Left lobe of liver (tissue), 2 donors: Measurements from ENCODE around the gene XCR1. TPM values are rescaled to one million over a fixed set of nuclear protein-coding genes. Genes with fewer than 3 reads are reported as not detected.
"Not testable (repeated sequence)": the region's sequence is repeated elsewhere in the genome, so short reads cannot be mapped to it uniquely, and the experiment has no call there.

ENCODE experiments used
- ATAC-seq: fragments of 200-7000 bp; cut with Tn5 transposase; one replicate; pipeline ENCODE4 v1.9.1; 2020; ENCODE audit warnings: mild to moderate bottlenecking, moderate library complexity
- DNase-seq: peaks from one replicate; pipeline ENCODE4 v3.0.0-alpha.2; 2020; ENCODE audit warnings: low spot score
- total RNA-seq: library from RNA; stranded (reverse); gene quantifications from one replicate; pipeline ENCODE4 v1.2.1, GENCODE V29; 2021
- donor health status: DM: no; HTN: no; CAD: no; lungs with moderate emphysema.
- donor health status: DM: no; HTN: yes; CAD: no.

Gene XCR1, protein sequence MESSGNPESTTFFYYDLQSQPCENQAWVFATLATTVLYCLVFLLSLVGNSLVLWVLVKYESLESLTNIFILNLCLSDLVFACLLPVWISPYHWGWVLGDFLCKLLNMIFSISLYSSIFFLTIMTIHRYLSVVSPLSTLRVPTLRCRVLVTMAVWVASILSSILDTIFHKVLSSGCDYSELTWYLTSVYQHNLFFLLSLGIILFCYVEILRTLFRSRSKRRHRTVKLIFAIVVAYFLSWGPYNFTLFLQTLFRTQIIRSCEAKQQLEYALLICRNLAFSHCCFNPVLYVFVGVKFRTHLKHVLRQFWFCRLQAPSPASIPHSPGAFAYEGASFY
- not detected for total RNA-seq

DNA sequence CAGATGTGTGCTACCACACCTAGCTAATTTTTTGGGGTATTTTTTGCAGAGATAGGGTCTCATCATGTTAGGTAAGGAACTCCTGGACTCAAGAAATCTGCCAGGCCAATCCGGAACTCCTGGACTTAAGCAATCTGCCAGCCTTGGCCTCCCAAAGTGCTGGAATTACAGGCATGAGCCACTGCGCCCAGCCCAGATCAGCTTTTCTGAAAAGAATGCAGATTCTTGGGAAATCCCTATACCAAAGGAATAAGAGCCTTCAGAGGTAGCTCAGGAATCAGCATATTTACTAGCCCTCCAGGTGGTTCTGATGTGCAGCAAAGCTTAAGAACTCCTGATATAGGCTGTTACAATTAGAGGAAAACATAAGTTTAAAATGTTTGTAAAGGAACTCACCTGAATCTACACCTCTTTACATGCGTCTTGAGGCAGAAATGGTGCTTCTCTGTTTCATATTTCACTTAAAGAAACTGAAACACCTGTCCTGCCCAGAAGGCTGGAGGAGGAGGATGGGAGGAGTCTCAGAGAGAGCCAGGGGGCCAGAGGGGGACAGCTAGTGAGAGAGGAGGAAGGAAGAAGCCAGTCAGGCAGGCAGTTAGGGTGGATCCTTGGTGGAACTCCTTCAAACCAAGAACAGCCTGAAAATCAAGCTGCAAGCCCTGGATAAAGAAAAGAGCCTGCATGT lies at the start of gene XCR1:
Gene XCR1, minus strand, starts transcription at position 463 of the 685 bp plus-strand sequence. CDS start 5,536 bp downstream, outside the sequence.
- no peak for DNase-seq
- no peak for ATAC-seq

- DNase-seq: no peak
- peak; percentile 21 for ATAC-seq
These were observed 49.3 kb upstream of the XCR1 start for GRCh38 chr3:46076606-46077005.

GRCh38 chr3:46075816-46076215 lies 48.5 kb upstream of the XCR1 start:
- DNase-seq (no peak), ATAC-seq (no peak)

GRCh38 chr3:46071222-46071858 lies 44.1 kb upstream of the XCR1 start:
- no peak for ATAC-seq
- no peak for DNase-seq

GRCh38 chr3:46070595-46071093 lies 43.4 kb upstream of the XCR1 start:
- no peak for DNase-seq
- ATAC-seq: no peak

- no peak for ATAC-seq
- no peak for DNase-seq
These were observed 41.2 kb upstream of the XCR1 start for GRCh38 chr3:46068501-46068900.

- DNase-seq: no peak
- ATAC-seq: peak; percentile 75
These were observed 40.1 kb upstream of the XCR1 start for GRCh38 chr3:46067401-46067800.

DNA sequence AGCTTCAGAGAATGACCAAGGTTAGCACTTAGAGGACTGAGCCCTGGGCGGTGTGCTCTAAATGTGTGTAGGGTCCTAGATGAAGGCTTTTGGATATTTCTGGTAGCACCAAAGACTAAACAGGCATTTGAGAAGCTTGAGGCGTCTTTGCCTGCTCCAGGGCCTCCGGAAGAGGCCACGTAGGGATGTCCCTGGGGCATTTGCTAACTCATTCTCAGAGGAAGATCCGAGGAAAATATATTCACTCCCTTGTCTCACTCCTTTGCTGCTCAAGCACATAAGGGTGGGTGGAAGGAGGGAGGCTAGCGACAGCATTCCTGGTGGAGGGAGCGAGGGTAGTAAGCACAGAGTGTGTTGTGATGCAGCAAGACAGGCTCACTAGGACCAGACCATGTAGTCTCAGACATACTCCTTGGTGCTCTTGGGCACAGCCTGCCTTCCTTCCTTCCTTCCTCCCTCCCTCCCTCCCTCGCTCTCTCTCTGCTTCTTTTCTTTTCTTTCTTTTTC lies 38.5 kb upstream of the XCR1 start:
- ATAC-seq (no peak), DNase-seq (no peak)

- DNase-seq (no peak), ATAC-seq (no peak)
These were observed 38.0 kb upstream of the XCR1 start for GRCh38 chr3:46065294-46065705.

DNA sequence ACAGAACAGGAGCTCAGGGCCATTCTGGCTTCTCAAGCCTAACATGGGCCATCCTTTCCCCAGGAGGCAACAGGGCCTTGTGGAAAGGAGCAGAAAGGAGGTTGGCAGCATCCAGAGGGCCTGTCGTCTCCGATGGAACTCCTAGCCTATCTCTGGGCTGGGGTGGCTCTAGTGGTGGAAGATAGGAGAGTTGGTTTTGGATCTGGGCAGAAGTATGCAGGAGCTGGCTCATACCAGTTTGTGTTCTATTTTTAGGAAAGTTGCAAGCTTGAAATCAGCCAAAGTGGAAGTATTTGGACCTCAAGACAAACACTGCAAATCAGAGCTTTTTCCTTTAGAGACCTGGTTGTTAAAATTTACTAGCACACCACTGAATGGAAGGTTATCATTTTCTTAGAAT lies 35.4 kb upstream of the XCR1 start:
- ATAC-seq: no peak
- DNase-seq: no peak

- no peak for ATAC-seq
These were observed 34.6 kb upstream of the XCR1 start for GRCh38 chr3:46061887-46062286.

DNA sequence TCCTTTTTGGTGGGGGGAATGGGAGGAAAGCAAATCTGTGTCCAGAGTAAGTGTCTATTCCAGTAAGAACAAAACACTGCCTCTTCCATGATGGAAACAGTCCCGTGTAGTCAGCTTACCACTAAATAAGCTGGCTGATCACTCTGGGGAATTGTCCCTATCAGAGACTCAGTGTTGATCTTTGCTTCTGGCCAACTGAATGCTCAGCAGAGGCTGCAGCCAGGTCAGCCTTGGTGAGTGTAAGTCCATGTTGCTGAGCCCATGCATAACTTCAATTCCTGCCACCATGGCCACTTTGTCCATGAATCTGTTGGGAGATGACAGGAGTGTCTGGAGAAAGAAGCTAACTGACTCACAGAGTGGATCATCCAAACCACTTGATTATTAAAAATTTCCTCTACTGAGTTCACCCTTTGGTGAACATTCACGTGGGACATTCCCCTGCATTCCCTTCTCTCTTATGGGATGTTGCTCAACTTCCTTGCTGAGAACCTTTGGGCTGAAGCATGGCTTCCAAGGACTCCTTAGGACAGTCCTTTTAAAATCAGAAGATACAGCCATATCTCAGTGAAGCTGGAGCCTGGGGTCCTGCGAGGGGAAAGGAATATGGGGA lies 33.9 kb upstream of the XCR1 start:
- ATAC-seq (no peak), DNase-seq (no peak)

More at GRCh38 chr3:46061887-46062286, 34.6 kb upstream of the XCR1 start:
- no peak for DNase-seq

- DNase-seq (no peak), ATAC-seq (no peak)
These were observed 33.3 kb upstream of the XCR1 start for GRCh38 chr3:46060551-46060950.

DNA sequence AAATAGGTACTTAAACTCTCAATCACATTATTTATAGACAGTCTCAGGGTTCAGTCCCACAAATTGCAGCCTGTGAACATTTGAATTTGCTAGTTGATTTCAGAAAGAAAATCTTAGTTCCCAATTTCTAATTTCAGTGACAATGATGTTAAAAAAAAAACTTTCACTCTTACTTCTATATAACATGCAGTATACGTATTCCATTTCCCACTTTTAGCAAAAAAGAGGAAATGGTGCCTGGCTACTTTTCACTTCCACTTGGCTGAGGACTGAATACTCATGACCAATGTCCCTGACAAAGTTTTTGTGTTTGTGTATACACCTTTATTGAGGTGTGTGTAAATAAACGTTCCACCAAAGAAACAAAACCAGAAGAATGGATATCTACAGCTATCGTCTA lies 32.1 kb upstream of the XCR1 start:
- ATAC-seq (no peak), DNase-seq (no peak)

- DNase-seq (no peak), ATAC-seq (no peak)
These were observed 31.7 kb upstream of the XCR1 start for GRCh38 chr3:46058981-46059380.

DNA sequence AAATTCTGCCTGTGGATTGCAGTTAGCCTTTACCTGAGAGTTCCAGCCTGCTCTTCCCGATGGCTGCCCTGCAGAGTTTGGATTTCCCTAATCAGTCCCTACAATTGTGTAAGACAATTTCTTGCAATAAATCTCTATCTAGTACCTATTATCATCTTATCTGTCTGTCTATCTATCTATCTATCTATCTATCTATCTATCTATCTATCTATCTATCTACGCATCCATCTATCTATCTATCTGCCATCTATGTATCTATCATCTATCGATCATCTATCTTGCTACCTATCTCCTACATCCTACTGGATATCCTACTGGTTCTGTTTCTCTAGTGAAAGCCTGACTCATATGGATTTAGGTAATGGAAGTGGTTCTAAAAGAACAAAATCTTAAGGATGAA lies 30.4 kb upstream of the XCR1 start:
- ATAC-seq: no peak
- no peak for DNase-seq

GRCh38 chr3:46056686-46057085 lies 29.4 kb upstream of the XCR1 start:
- ATAC-seq: no peak
- DNase-seq: no peak

DNA sequence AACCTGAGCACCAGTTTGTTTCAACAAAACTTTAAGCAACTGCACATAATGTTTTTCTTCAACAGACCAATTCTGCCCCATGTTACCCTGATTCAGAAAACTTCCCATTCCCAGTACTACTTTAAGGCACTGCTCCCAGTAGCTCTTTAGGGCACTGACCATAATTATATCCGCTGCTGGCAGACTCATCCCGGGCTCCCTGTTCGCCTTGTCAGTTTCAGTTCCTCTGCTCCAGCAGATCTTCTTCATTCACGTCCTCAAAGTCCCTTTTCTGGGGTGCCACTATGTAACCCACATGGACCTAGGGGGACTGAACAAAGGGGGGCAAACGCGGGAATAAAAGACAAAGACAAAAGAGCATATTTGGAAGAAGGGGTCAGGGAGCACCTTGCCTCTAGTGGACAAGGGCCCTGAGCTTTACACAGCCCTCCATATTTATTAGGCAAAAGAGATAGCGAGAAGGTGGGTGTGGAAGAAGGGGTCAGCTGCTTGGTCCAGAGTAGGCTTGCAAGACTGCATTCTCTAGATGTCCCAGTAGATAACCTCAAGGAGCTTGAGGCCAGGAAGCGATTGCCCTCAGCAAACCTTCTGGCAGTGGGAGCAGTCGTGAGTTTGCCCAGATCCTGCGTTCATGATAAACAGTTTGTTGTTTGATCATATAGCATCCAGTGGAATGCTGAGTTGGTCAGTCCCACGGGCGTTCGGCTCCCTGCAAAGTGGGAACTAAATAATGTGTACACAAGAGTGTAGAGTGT lies 26.7 kb upstream of the XCR1 start:
- not testable (repeated sequence) for DNase-seq

DNA sequence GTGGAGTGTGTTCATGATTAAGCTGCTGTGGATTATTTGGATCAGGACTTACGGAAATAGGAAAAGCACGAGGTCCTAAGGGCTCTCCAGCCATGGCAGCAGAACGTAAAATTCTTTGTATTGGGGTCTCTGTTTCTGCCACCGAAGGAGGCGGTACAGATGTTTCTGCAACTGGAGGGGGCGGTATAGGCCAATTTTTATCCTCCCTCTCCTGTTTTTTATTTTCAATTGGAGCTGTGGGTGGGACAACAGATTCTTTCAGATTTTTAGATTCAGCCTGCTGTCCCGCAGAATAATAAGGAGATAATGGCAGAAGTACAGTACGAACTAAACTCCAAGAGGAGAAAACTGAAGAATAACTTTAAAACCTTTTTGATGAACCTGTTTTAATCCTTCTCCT lies 26.0 kb upstream of the XCR1 start:
- not testable (repeated sequence) for ATAC-seq, DNase-seq

More for the DNA sequence above, 26.7 kb upstream of the XCR1 start:
- not testable (repeated sequence) for ATAC-seq

GRCh38 chr3:46052531-46052930 lies 25.2 kb upstream of the XCR1 start:
- ATAC-seq (no peak), DNase-seq (no peak)
